HG03575 (cell line): ENCODE data around the gene PHOSPHO1.
"Not testable (repeated sequence)": the region's sequence is repeated elsewhere in the genome, so short reads cannot be mapped to it uniquely, and the experiment has no call there.

ENCODE experiments used
- ATAC-seq: cut with Tn5 transposase; IDR thresholded peaks from one replicate; pipeline ENCODE4 v1.9.1; 2021; ENCODE audit not compliant: unreplicated experiment, insufficient number of reproducible peaks, low FRiP score; ENCODE audit errors: extremely low read depth

The PHOSPHO1 gene, protein sequence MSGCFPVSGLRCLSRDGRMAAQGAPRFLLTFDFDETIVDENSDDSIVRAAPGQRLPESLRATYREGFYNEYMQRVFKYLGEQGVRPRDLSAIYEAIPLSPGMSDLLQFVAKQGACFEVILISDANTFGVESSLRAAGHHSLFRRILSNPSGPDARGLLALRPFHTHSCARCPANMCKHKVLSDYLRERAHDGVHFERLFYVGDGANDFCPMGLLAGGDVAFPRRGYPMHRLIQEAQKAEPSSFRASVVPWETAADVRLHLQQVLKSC

DNA sequence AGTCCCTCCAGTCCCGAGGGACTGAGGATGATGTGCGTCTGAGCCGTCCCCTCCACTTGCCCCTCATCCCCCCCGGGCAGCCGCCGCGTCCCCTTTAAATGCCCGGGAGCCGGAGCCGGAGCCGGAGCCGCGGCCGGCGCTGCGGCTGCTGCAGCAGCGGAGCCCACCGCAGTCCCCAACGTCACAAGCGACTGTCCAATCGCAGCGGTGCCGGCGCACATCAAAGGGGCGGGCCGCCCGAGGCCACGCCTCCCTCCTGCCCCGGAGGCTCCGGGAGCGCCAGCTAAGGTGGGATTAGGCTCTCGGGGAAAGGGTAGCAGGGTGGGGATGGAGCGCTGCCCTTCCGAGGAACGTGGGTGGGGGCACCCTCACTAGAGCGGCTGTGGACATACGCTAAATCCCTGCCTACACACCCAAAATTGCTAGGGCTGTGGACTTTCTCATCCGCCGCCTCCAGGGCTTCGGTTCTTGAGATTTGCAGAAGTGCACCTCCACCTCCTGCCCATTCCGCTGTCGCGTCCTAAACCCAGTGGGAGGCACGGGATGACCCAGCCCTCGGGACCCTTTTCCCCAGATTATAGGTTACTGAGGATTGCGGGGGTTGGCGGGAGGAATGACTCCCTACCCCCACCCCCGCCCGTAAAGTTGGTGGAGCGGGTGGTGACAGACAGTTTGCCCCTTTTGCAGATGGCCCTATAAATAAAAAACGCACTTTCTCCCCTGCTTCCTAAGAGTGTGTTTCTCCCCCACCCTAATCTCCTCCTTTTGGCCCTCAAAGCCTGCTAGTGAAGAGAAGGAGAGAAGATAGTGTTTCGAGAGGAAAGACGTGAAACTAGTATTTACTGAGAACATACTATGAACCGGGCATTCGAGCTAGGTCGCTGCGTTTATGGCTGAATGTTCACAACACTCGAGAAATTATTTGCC is at the start of gene PHOSPHO1:
TSS of gene PHOSPHO1 (minus strand) at position 152 of the 927 bp plus-strand sequence. CDS start 4,096 bp downstream, outside the sequence.
- no peak for ATAC-seq

DNA sequence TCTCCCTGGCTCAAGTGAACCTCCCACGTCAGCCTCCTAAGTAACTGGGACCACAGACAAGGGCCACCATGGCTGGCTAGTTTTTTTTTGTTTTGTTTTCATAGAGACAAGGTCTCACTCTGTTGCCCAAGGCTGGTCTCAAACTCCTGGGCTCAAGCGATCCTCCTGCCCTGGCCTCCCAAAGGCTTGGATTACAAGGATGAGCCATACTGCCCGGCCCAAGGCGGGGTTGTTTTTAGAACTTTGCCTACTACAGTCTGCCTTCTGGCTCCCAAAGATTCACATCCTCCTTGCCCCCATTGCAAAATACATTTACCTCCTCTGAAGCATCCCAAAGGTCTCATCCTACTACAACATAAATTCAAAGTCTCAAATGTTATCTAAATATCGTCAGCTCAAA is 49.5 kb upstream of the PHOSPHO1 start:
- ATAC-seq = no peak

DNA sequence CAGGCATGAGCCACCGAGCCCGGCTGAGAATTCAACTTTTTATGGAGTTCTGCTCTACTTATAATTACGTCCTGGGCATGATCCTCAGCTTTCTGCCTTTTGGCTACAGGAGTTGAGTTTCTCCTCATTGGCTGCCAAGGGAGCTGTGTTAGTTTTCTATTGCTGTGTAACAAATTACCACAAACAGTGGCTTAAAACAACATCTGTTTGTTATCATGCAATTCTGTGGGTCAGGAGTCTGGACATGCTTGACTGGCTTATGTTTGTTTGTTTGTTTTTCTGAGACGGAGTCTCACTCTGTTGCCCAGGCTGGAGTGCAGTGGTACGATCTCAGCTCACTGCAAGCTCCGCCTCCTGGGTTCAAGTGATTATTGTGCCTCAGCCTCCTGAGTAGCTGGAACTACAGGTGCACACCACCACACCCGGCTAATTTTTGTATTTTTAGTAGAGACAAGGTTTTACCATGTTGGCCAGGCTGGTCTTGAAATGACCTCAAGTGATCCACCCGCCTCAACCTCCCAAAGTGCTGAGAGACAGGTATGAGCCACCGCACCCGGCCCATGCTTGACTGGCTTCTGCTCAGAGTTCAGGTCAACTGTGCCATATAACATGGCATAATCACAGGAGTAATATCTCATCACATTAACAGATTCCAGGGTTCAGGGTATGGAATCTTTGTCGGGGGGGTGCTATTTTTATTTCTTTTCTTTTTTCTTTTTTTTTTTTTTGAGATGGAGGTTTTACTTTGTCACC is 48.9 kb upstream of the PHOSPHO1 start:
- ATAC-seq = not testable (repeated sequence)

DNA sequence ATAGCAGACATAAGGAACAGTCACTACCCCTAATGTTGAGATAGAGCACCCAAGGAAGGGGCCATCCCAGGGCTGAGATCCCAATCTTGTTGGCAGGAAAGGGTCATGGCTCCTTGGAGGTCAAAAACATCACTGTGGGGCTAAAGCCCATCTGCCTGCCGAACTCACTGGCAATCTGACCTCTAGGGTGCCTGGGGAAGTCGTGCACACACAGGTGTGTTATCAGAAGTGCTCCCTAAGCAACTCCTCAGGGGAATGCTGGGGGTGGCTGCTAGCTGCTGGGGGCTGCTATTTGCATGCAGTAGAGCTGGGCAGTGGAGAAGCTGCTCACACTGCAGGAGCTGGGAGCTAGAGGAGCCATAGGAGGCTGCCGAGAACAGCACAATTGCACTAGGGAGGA is 47.5 kb upstream of the PHOSPHO1 start:
- no peak for ATAC-seq

DNA sequence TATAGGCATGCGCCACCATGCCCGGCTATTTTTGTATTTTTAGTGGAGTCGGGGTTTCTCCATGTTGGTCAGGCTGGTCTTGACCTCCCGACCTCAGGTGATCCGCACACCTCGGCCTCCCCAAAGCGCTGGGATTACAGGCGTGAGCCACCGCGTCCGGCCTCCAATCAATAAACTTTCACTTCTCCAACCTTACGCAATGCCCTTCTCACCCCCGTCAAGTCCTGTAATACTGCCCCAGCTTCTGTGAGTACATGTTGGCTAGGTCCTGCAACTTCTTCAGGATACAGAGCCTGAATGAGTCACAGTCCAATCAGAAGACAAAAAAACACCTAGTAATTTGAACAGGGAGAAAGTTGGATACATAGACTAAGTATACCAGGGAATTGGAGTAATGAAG is 47.1 kb upstream of the PHOSPHO1 start:
- ATAC-seq = no peak

DNA sequence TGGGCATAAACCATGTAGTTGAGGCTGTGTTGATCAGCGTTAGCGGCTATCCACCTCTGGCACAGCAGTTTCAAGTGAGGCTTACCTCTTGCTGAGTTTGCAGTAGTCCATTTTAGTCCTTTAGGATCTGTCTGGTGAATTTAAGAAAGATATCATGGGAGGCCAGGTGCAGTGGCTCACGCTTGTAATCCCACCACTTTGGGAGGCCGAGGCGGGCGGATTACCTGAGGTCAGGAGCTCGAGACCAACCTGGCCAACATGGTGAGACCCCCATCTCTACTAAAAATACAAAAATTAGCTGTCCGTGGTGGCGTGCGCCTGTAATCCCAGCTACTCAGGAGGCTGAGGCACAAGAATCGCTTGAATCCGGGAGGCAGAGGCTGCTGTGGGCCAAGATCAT is 45.4 kb upstream of the PHOSPHO1 start:
- ATAC-seq = not testable (repeated sequence)

DNA sequence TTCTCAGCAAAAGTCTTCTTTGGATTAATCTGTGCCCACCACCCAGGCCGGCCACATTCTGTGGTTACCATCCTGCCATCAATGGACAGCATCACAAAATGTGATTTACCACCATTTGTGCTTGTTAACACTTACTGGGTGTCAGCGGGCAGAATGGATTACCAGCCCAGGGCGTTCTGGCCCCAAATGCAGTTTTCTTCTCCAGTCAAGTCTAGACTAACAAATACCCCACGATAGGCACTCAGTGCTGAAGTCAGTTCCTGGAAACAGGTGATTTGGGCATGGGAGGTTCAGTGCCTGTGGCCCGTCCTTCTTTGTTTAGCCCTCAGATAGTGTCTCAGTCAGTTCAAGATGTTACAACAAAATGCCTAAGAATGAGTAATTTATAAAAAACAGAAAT is 38.8 kb upstream of the PHOSPHO1 start:
- no peak for ATAC-seq

DNA sequence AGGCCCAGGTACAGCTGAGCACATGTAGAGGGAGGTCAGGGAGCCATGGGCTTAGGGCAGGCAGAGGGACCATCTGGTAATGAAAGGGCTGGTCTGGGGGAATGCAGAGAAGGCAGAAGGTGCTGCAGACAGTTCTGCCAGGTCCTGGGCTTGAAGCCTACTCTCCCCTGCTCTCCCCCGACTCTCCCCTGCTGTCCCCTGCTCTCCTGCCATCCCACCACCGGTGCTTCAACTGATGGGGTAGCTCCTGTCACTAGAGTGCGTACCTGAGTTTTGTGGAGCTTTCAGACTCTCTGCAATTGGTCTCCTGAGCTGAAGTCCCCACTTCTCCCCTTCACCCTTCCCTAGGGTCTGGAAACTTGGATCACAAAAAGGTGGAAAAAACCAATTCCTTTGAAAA is 37.3 kb upstream of the PHOSPHO1 start:
- ATAC-seq = no peak

DNA sequence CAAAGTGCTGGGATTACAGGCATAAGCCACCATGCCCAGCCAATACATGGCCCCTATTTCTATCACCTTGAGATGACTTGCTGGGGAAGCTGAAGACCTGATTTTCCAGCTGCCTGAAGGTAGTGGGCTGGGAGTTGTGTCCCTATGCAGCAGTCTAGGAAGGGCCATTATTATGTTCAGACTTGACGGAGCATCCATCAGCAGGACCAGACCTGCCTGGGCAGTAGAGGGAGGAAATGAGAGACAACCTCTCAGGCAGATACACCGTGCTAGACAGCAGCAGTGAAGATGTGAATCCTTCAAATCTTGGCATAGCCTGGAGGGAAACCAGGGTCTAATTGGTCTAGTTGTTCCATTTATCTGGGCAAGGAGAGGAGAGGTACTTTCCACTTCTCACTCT is 35.6 kb upstream of the PHOSPHO1 start:
- ATAC-seq = no peak

DNA sequence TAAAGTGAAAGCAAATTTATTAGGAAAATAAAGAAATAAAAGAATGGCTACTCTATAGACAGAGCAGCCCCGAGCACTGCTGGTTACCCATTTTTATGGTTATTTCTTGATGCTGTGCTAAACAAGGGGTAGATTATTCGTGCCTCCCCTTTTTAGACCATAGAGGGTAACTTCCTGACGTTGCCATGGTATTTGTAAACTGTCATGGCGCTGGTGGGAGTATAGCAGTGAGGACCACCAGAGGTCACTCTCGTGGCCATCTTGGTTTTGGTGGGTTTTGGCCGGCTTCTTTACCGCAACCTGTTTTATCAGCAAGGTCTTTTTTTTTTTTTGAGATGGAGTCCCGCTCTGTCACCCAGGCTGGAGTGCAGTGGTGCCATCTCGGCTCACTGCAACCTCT is 31.0 kb upstream of the PHOSPHO1 start:
- ATAC-seq = not testable (repeated sequence)

DNA sequence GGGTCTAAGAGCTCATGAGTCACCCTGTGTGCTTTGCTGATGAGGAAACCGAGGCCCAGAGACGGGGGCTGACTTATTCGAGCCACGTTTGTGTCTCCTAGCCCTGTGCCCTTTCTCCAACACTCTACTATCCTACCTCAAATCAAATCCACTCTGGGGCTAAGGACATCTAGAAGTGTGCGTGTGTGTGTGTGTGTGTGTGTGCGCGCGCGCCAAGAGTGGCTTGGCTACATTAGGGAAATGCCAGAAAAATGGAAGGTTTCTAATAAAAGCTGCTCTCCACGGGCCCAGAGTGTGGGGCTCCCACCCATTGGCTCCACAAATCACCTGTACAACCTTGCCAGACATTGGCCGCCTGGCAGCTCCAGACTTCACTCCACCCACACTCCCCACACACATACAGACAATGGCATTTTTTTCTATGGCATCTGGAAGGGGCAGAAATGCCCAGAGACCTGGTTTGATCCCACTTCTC is 30.3 kb upstream of the PHOSPHO1 start:
- ATAC-seq = no peak

DNA sequence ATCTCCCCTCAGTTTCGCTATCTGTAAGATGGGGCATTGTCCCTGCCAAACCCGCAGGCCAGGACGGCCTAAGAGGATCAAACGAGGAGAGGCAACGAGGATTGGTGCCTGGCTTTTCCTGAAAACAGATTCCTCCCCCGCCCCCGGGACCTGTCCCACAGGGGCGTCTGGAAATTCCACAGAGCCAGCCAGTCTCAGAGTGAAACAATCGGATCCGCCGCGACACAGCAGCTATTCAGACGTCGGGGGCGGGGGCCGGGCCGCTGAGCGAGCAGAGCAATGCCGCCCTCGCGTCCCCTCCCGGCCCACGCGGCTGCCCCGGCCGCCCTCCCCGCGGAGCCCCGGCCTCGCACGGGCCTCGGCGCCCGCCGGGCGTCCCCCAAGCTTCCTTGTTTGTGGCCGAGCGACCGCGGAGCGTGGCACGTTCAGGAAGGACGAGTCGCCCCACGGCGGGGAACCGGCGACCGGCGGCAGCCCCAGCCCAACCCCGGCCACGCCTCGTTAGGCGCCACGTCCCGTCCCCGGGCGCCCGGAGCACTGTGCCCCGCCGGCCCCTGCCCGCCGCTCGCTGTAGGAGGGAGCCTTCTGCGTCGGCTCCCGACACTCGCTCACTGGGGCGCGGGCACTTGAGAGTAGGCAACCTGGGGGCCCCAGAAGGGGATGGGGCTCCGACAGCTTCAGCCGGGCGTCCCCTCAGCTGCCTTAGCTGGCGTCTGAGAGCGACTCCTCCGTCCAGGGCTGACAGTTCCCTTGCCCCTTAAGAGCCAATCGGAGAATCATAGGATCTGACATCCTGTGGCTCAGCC is 29.6 kb upstream of the PHOSPHO1 start:
- ATAC-seq = no peak

DNA sequence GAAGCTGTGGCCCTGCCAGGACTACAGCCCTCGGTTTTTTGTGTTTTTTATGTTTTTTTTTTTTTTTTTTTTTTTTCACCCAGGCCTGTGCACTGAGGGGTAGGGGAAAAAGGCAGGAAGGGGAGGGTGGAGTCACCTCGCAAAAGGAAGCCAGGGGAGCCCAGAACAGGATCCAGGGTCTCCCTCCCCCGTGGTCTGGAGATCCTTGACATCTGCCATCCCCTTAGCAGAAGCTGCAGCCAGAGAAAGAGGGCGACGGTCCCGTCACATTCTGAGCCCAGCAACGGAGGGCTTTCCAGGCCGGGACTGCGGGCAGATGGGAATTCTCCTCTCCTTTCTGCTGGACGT is 29.1 kb upstream of the PHOSPHO1 start:
- no peak for ATAC-seq

DNA sequence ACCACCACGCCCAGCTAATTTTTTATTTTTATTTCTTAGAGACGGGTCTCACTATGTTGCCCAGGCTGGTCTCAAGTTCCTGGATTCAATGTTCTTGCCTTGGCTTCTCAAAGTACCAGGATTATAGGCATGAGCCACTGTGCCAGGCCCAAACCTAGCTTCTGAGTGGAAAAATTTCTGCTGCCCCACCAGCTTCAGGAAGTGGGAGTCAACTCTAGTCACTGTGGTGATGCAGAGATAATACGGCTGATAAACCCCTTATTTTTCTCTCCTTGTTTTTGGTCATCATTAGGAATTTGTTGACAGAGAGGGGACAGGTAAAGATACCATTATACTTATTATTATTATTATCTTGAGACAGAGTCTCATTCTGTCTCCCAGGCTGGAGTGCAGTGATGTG is 27.8 kb upstream of the PHOSPHO1 start:
- ATAC-seq = no peak

DNA sequence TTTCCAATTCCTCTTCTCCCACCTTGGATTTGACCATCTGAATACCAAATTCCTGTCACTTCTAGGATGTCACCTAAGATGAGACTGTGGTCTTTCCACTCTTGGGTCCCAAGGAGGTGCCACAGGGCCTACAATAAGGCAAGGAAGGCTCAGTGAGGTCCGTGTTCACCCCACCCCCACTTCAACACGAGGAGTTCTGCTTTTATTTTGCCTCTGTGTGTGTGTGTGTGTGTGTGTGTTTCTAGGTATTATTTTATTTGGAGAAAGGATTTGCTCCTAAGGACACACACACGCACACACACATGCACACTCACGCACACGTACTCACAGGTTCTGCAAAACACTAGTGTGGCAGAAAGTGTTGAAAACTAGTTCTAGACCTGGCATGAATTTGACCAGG is 24.5 kb upstream of the PHOSPHO1 start:
- ATAC-seq = no peak

DNA sequence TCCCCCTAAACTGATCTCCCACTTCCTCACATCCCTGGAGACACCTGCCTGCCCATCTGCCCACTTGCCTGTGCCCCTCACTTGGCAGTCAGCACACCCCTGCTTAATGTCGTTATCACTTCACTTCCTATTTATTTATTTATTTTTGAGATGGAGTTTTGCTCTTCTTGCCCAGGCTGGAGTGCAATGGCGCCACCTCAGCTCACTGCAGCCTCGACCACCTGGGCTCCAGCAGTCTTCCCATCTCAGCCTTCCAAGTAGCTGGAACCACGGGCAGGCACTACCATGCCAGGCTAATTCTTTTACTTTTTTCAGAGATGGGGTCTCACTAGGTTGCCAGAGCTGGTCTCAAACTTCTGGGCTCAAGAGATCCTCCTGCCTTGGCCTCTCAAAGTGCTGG is 23.5 kb upstream of the PHOSPHO1 start:
- no peak for ATAC-seq

DNA sequence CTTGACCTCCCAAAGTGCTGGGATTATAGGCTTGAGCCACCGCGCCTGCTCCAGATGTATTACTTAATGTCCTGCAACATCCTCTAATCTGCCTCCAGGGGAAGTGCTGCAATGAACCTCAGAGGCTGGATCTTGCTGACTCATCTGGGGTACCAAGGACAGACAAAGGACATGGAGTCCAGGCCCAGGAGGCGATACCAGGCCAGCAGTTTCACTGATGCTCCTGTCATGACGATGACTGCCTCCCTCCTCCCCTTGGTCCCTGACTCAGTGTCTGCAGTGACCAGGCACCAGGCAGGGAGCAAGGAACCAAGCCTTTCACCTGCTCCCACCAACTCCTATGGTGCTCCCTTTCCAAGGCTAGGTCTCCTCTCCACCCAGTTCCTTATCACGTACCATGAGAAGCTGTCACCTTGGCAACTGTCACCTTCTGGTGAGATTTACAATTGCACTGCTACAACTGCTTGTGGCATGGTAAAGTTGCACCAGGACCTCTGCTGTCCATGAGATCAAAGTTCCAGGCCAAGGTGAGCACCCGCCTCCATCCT is 21.6 kb upstream of the PHOSPHO1 start:
- ATAC-seq = no peak

DNA sequence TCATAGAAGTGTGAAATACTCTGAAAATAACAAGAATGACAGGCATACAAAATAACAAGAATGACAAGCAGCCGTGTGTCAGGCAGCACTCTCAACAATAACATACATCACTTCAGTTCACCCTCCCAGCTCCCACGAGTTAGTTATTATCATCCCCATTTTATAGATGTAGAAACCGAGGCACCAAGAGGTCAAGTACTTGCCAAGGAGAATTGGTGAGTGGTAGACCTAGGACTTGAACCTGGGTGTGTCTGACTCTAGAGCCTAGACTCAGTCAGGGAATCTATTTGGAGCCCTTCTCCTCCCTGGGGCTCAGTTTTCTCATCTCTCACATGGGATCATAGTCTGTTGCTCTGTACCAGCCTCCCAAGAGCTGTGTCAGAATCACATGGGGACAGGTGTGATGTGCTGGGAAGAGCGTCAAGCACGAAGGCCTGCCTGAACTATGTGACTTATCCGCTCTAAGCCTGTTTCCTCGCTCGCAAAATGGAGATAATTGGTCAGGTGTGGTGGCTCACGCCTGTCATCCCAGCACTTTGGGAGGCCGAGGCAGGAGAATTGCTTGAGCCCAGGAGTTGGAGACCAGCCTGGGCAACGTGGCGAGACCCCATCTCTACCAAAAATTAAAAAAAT is 19.4 kb upstream of the PHOSPHO1 start:
- ATAC-seq = no peak
